Measurements from ENCODE around the gene UBA3. TPM values are rescaled to one million over a fixed set of nuclear protein-coding genes. Genes with fewer than 3 reads are reported as not detected.

The UBA3 gene
- total and polyA plus RNA-seq, 11 donors, result 45.1 to 117 (median 75.3) TPM

- peak; percentile 24 to 61 (median 43) for ATAC-seq
- DNase-seq, result no peak
- H3K4me1 ChIP-seq, result peaks cover 0 to 19% (median 4%) of the 10 kb centered on the region in 12 donors
- peaks cover 0 to 7% (median 0%) of the 10 kb centered on the region in 9 donors for H3K36me3 ChIP-seq
- no peaks in the 10 kb centered on the region for H3K27me3 ChIP-seq
- H3K27ac ChIP-seq, result peak overlapping the region; percentile 54 to 91 (median 80)
- peak overlapping the region; percentile 21 to 63 (median 50) for H3K4me3 ChIP-seq
- WGBS, 4 donors, result 48 to 67% (median 56%) methylated on average over 6 of the region's 6 CpGs
- no peaks in the 10 kb centered on the region for H3K9me3 ChIP-seq
- TF ChIP-seq POLR2A (IDR thresholded peaks at IDR 0.05), result no peak
- TF ChIP-seq CTCF (IDR thresholded peaks at IDR 0.05), result no peak
- intact Hi-C loops (cut with DNase I), result loop anchor here in 3 of 10 donors (1.0 to 5.0 kb wide), 4 partner anchors 34 to 71 kb away; partner anchors contain the start of genes ARL6IP5 (in 1 of the 3) and UBA3 (in 1 of the 3)
These were observed 41.3 kb upstream of the UBA3 start for GRCh38 chr3:69121513-69121912.

- Histone ChIP-seq H3K9me3 (no peaks in the 10 kb centered on the region), H3K4me1 (peaks cover 0 to 19% (median 4%) of the 10 kb centered on the region in 12 donors), H3K4me3 (peak overlapping the region; percentile 21 to 63 (median 50)), H3K27me3 (no peaks in the 10 kb centered on the region), H3K27ac (peak overlapping the region in 11 of 12 donors; percentile 61 to 91 (median 83)), H3K36me3 (peaks cover 0 to 7% (median 0%) of the 10 kb centered on the region in 9 donors)
- ATAC-seq, result peak in 3 of 4 donors; percentile 33 to 51 (median 50)
- TF ChIP-seq CTCF (IDR thresholded peaks at IDR 0.05) (peak; percentile 87 to 96 (median 94)), POLR2A (IDR thresholded peaks at IDR 0.05) (no peak)
- 0 to 2% (median 1%) methylated on average over 1 of the region's 1 CpG for WGBS, 4 donors
- peak in 4 of 5 donors; percentile 41 to 66 (median 55) for DNase-seq
- intact Hi-C loops (cut with DNase I), result loop anchor here in 3 of 10 donors (1.0 to 5.0 kb wide), 4 partner anchors 34 to 71 kb away; partner anchors contain the start of genes ARL6IP5 (in 1 of the 3) and UBA3 (in 1 of the 3)
These were observed 40.8 kb upstream of the UBA3 start for GRCh38 chr3:69120879-69121464.

- WGBS, 4 donors, result 83 to 93% (median 90%) methylated on average over 5 of the region's 5 CpGs
- Histone ChIP-seq H3K4me1 (peaks cover 0 to 24% (median 4%) of the 10 kb centered on the region in 12 donors), H3K36me3 (peaks cover 0 to 7% (median 0%) of the 10 kb centered on the region in 9 donors), H3K27me3 (no peaks in the 10 kb centered on the region), H3K4me3 (peak overlapping the region in 1 of 12 donors; percentile 52), H3K27ac (no peak overlapping the region), H3K9me3 (no peaks in the 10 kb centered on the region)
- no peak for TF ChIP-seq CTCF (IDR thresholded peaks at IDR 0.05)
- TF ChIP-seq POLR2A (IDR thresholded peaks at IDR 0.05), result no peak
- ATAC-seq (no peak), DNase-seq (no peak)
- intact Hi-C loops (cut with DNase I), result loop anchor here in 3 of 10 donors (2.0 to 5.0 kb wide), 3 partner anchors 32 to 37 kb away; partner anchors contain the start of genes ARL6IP5 (in 1 of the 3) and UBA3 (in 1 of the 3)
These were observed 39.5 kb upstream of the UBA3 start for GRCh38 chr3:69119681-69120080.

GRCh38 chr3:69119138-69119537 is 39.0 kb upstream of the UBA3 start:
- no peaks in the 10 kb centered on the region for H3K27me3 ChIP-seq
- TF ChIP-seq CTCF (IDR thresholded peaks at IDR 0.05) (no peak), POLR2A (IDR thresholded peaks at IDR 0.05) (no peak)
- DNase-seq (no peak), ATAC-seq (no peak)
- intact Hi-C loops (cut with DNase I), result loop anchor here in 1 of 10 donors (2.0 kb wide), 1 partner anchor 32 kb away; no protein-coding TSS in a partner anchor
- H3K27ac ChIP-seq, result no peak overlapping the region
- H3K9me3 ChIP-seq, result no peaks in the 10 kb centered on the region
- H3K4me1 ChIP-seq, result peaks cover 0 to 29% (median 5%) of the 10 kb centered on the region in 12 donors
- H3K36me3 ChIP-seq, result peaks cover 0 to 7% (median 0%) of the 10 kb centered on the region in 9 donors
- H3K4me3 ChIP-seq, result no peak overlapping the region
- 83 to 90% (median 88%) methylated on average over 6 of the region's 6 CpGs for WGBS, 4 donors
